Mesothelial cell of epicardium (in vitro differentiated cells): ENCODE measurements around the gene COL8A1. TPM values are rescaled to one million over a fixed set of nuclear protein-coding genes. Genes with fewer than 3 reads are reported as not detected.

Experiments used
- DNase-seq, 2 experiments: peaks; one replicate each; pipeline ENCODE4 v3.0.0; 2021; ENCODE audit warnings: low spot score in 2 of 2; ENCODE audit not compliant: unreplicated experiment in 2 of 2
- H3K27ac Mint-ChIP-seq: 2 replicates; pipeline ENCODE4 v1.8.0; 2021; ENCODE audit warnings: mixed read lengths
- H3K27me3 Mint-ChIP-seq: 2 replicates; pipeline ENCODE4 v1.8.0; 2021; ENCODE audit warnings: low read depth, mixed read lengths
- H3K36me3 Mint-ChIP-seq: 2 replicates; pipeline ENCODE4 v1.8.0; 2021; ENCODE audit warnings: mixed read lengths
- H3K4me1 Mint-ChIP-seq: 2 replicates; pipeline ENCODE4 v1.8.0; 2021; ENCODE audit warnings: mixed read lengths
- H3K4me3 Mint-ChIP-seq: 2 replicates; pipeline ENCODE4 v1.8.0; 2021; ENCODE audit warnings: mild to moderate bottlenecking, moderate library complexity, mixed read lengths
- H3K9me3 Mint-ChIP-seq: 2 replicates; pipeline ENCODE4 v1.8.0; 2021; ENCODE audit warnings: mixed read lengths
- total RNA-seq: library from RNA; stranded (reverse); gene quantifications from 3 replicates; pipeline ENCODE4 v1.2.1, GENCODE V29; 2021
- TF ChIP-seq, protein P1 (sequence below): fragments of 200-600 bp; sonication (generic); IDR thresholded peaks from one replicate; pipeline ENCODE4 v1.5.0; 2021; ENCODE audit warnings: antibody characterized with exemption; ENCODE audit not compliant: unreplicated experiment

COL8A1 gene
- total RNA-seq, 1 donor from 2014 or later: 1.1 TPM

DNA sequence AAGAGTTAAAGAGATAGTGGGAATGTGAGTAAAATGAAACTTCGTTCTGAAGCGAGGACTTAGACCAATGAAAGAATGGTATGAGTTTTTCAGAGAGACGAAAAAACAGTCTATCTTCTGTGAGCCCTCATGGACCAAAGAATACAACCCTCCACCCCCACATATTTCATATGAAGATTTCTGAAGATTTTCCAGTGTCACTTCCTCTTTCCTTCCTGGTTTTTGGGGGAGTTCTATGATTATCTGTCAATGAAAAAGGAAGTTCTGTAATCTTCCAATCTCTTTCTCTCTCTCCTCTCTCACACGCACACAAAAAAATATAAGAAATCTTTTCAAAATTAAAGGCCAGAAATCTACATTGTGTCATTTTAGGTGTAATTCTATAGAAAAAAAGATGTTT lies 206.9 kb downstream of the COL8A1 start:
- Mint-ChIP-seq H3K9me3 (no peaks in the 10 kb centered on the region), H3K36me3 (no peaks in the 10 kb centered on the region), H3K4me3 (no peak overlapping the region), H3K27me3 (no peaks in the 10 kb centered on the region), H3K27ac (no peak overlapping the region), H3K4me1 (peaks cover 22% of the 10 kb centered on the region)
- TF ChIP-seq, protein P1, sequence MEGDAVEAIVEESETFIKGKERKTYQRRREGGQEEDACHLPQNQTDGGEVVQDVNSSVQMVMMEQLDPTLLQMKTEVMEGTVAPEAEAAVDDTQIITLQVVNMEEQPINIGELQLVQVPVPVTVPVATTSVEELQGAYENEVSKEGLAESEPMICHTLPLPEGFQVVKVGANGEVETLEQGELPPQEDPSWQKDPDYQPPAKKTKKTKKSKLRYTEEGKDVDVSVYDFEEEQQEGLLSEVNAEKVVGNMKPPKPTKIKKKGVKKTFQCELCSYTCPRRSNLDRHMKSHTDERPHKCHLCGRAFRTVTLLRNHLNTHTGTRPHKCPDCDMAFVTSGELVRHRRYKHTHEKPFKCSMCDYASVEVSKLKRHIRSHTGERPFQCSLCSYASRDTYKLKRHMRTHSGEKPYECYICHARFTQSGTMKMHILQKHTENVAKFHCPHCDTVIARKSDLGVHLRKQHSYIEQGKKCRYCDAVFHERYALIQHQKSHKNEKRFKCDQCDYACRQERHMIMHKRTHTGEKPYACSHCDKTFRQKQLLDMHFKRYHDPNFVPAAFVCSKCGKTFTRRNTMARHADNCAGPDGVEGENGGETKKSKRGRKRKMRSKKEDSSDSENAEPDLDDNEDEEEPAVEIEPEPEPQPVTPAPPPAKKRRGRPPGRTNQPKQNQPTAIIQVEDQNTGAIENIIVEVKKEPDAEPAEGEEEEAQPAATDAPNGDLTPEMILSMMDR: no peak
- DNase-seq: no peak

DNA sequence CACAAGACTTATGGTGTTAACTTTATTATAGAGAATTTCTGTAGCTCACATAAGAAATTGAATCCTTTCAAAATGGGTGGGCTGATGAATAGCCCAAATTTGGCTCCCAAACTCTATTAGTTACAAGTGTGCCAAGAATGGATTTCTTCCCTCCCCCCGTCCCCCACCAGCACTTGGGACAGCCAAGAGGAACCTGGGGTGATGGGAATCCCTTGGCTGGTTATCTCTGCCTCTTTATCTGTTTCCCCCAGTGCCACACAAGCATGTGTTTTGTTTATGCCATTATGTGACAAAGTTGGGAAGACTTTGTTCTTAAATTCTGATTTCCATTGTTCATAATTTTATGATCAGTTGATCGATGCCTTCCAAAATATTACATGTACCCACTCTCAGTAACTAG lies 207.6 kb downstream of the COL8A1 start:
- no peaks in the 10 kb centered on the region for H3K9me3 Mint-ChIP-seq
- DNase-seq: no peak
- H3K4me3 Mint-ChIP-seq: no peak overlapping the region
- H3K27me3 Mint-ChIP-seq: no peaks in the 10 kb centered on the region
- TF ChIP-seq, protein P1: no peak
- no peak overlapping the region for H3K27ac Mint-ChIP-seq
- no peaks in the 10 kb centered on the region for H3K36me3 Mint-ChIP-seq
- peaks cover 22% of the 10 kb centered on the region for H3K4me1 Mint-ChIP-seq

DNA sequence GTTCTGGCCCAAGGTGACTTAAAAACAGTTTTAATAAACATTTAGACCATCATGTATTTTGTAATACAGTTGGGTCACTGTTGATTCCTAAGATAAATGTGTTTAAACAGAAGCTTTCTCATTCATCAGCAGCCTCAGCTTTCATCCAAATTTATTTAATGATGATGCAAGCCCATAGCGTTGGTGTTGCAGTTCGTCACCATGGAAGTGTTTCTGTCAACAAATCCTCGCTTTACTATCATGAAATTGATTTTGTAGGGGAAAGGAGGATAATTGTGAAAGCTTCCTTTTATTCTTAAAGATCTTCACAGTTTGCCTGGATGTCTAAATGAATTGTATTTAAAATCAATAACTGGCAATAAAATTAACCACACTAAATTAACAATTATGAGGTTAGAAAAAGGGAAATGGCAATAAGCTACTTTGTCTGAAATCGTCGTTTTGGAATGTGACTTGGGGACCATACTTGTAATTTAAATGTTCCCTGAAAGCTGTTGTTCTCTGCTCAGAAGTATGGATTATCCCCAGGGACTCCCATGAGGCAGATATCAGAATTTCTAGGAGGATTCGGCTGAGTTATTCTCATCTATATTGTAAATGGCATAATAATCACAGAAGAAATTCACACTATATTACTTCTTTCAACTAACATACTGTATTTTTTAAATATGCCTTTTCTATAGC lies 208.2 kb downstream of the COL8A1 start:
- H3K27me3 Mint-ChIP-seq: no peaks in the 10 kb centered on the region
- H3K4me1 Mint-ChIP-seq: peaks cover 22% of the 10 kb centered on the region
- H3K27ac Mint-ChIP-seq: no peak overlapping the region
- no peaks in the 10 kb centered on the region for H3K36me3 Mint-ChIP-seq
- H3K9me3 Mint-ChIP-seq: no peaks in the 10 kb centered on the region
- no peak overlapping the region for H3K4me3 Mint-ChIP-seq
- DNase-seq: no peak
- TF ChIP-seq, protein P1: no peak

GRCh38 chr3:99848433-99848832 lies 210.0 kb downstream of the COL8A1 start:
- Mint-ChIP-seq H3K27ac (no peak overlapping the region), H3K4me3 (no peak overlapping the region), H3K9me3 (no peaks in the 10 kb centered on the region), H3K4me1 (peaks cover 15% of the 10 kb centered on the region), H3K36me3 (no peaks in the 10 kb centered on the region), H3K27me3 (no peaks in the 10 kb centered on the region)
- DNase-seq: no peak
- TF ChIP-seq, protein P1: no peak

Other genes starting within 250 kb of the COL8A1 start
- 30.0 to 34.0 TPM (median 33.7 TPM) in 3 replicates for gene CMSS1, start 179.3 kb downstream of the COL8A1 start, total RNA-seq